ENCODE results near the gene CRPPA. TPM values are rescaled to one million over a fixed set of nuclear protein-coding genes. Genes with fewer than 3 reads are reported as not detected.
A peak's percentile ranks its signal among the peaks of the same experiment; 100 is the strongest.

The CRPPA gene
- total and polyA plus RNA-seq, 2 of the 4 experiments (the other 2 are of a cell fraction) = 0.67 to 1.3 TPM

DNA sequence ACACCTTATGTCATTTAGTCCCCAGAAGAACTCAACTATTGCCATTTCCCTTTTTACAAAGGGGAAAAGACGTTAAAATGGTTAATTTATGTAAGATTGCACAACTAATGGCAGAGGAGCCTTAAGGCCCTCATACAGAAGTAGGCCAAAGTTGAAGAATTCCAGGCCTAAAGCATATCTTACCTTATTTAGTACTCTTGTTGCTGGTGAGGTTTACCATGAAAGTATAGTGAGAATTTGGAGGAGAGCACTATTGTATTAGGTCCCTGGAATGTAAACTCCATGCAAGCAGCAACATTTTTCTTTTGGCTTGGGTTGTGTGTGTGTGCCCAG is 731 bp upstream of the CRPPA start:
- POLR2A ChIA-PET (ENCODE audit: unreplicated experiment) = no interaction called here
- Histone ChIP-seq H4K20me1 (ENCODE audit: insufficient read depth, low read length) (no peaks in the 10 kb centered on the region), H3K27me3 (ENCODE audit: control insufficient read depth, insufficient read depth, low read length) (no peaks in the 10 kb centered on the region), H3K4me1 (ENCODE audit: control insufficient read depth, insufficient read depth, low read length) (peaks cover 11% of the 10 kb centered on the region), H3K4me3 (ENCODE audit: insufficient read depth, low read depth, low read length) (no peak overlapping the region), H2BK20ac (ENCODE audit: low read depth, low read length) (peak overlapping the region; percentile 95), H3K9me1 (ENCODE audit: insufficient read depth, low read length) (peaks cover 8% of the 10 kb centered on the region), H2BK120ac (ENCODE audit: low read depth, low read length) (peak overlapping the region; percentile 94), H2AK5ac (ENCODE audit: low read depth, low read length) (0 out of 2 replicates have a peak overlapping the region, but pooled peaks have one; percentile 66), H3K23ac (ENCODE audit: low read depth, low read length) (peak overlapping the region; percentile 88), H3K14ac (replicated peaks; ENCODE audit: low read depth, low read length) (peak overlapping the region; percentile 68), H3K9me3 (ENCODE audit: control insufficient read depth, insufficient read depth, low read length) (no peaks in the 10 kb centered on the region), H4K5ac (ENCODE audit: low read depth, low read length) (peak overlapping the region; percentile 86), H4K8ac (ENCODE audit: low read depth in 2 of 2, low read length in 2 of 2) (peak overlapping the region; percentile 91 to 99), H3K36me3 (ENCODE audit: control insufficient read depth, insufficient read depth, low read length) (no peaks in the 10 kb centered on the region), H3K4ac (ENCODE audit: low read depth, low read length) (peak overlapping the region; percentile 95), H3K56ac (ENCODE audit: extremely low read depth, insufficient read depth, low read length) (peak overlapping the region; percentile 93; the same call in 1 of the 2 replicates), H2AFZ (replicated peaks; ENCODE audit: low read length, poor library complexity) (peak overlapping the region; percentile 97), H2BK5ac (ENCODE audit: low read depth, low read length, poor library complexity, severe bottlenecking) (peak overlapping the region; percentile 86), H3K4me2 (ENCODE audit: low read depth, low read length) (peak overlapping the region; percentile 71), H4K91ac (ENCODE audit: insufficient read depth, low read depth, low read length) (peak overlapping the region; percentile 81), H3K27ac (ENCODE audit: insufficient read depth, low read length) (peak overlapping the region; percentile 95; the same call in 1 of the 2 replicates), H3K9ac (ENCODE audit: low read depth, low read length) (peak overlapping the region; percentile 96; the same call in 1 of the 2 replicates), H2BK15ac (ENCODE audit: low read depth, low read length) (peak overlapping the region; percentile 81; the same call in 2 of the 3 replicates), H3K18ac (ENCODE audit: low read depth, low read length) (peak overlapping the region; percentile 95), H2AK9ac (replicated peaks; ENCODE audit: low read depth, low read length, poor library complexity) (no peak overlapping the region), H3K79me1 (ENCODE audit: low read depth in 1 of 2, low read length in 2 of 2) (peaks cover 4 to 8% of the 10 kb centered on the region in 2 experiments; a peak in 2 of 4 replicates)
- no peak for TF ChIP-seq FOS (IDR thresholded peaks at IDR 0.05; ENCODE audit: low read depth, low read length)
- peak; percentile 91 for TF ChIP-seq CEBPB (IDR thresholded peaks at IDR 0.05; ENCODE audit: low read depth, low read length)
- peak; percentile 22; the same call in 1 of the 2 replicates for TF ChIP-seq MAZ (IDR thresholded peaks at IDR 0.05; ENCODE audit: borderline replicate concordance, low read depth, low read length)
- no peak for TF ChIP-seq POLR2A (IDR thresholded peaks at IDR 0.05; ENCODE audit: low read depth, low read length)
- BruUV-seq (replicated peaks) = no TSS peak
- intact Hi-C loops (cut with micrococcal nuclease) (loop anchor here (10.0 kb wide), 1 partner anchor 493 kb away; no protein-coding TSS in a partner anchor), dilution Hi-C loops (cut with HindIII; ENCODE audit: low sequenced_read_pairs, unreplicated experiment) (no loop called here), in situ Hi-C loops (cut with MboI; ENCODE audit: low sequenced_read_pairs) (no loop called here)
- peak; percentile 15; the same call in 1 of the 2 replicates for ATAC-seq (ENCODE audit: low read depth)
- no CpG with 5 or more reads among the region's 1 CpG for WGBS, 2 experiments (ENCODE audit: extremely low coverage in 2 of 2, insufficient read length in 1 of 2)
- CTCF ChIA-PET = no interaction called here
- peak; percentile 64 for DNase-seq

Data from IMR-90 (cell line).